HG03342 (cell line): ENCODE measurements around the gene CREBBP.

ENCODE experiments used
- ATAC-seq: cut with Tn5 transposase; IDR thresholded peaks from one replicate; pipeline ENCODE4 v1.9.1; 2021; ENCODE audit warnings: mild to moderate bottlenecking, moderate library complexity; ENCODE audit not compliant: unreplicated experiment

The CREBBP gene

DNA sequence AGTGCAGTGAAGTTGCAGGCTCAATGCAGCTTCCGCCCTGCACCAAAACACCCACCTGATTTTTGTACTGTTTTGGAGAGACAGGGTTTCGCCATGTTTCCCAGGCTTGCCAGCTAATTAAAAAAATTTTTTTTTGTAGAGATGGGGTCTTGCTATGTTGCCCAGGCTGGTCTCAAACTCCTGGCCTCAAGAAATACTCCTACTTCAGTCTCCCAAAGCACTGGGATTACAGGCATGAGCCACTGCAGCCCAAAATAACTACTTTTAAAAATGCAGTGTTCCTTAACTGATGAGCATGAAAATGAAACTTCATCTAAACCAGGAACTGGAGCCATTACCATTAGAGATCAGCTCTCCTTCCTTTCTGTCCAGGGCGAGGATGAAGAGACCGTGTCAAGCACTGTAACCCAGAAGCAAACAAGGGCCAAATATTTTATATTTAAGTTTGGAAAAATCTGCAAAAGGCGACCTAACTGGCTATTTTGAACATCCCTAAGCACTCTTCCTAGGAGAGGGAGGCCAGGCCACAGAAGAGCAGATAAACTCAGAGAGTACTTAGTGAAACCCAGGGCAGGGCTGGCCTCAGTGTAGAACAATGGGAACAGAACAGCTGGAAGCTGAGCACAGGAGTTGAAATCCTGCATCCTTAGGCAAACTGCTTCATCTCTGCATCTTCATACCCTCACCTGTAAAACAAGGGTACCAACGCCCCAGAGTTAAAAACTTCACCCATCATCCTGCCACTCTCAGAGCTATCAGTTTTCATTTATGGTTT, 24.0 kb downstream of the CREBBP start:
- ATAC-seq, result no peak

DNA sequence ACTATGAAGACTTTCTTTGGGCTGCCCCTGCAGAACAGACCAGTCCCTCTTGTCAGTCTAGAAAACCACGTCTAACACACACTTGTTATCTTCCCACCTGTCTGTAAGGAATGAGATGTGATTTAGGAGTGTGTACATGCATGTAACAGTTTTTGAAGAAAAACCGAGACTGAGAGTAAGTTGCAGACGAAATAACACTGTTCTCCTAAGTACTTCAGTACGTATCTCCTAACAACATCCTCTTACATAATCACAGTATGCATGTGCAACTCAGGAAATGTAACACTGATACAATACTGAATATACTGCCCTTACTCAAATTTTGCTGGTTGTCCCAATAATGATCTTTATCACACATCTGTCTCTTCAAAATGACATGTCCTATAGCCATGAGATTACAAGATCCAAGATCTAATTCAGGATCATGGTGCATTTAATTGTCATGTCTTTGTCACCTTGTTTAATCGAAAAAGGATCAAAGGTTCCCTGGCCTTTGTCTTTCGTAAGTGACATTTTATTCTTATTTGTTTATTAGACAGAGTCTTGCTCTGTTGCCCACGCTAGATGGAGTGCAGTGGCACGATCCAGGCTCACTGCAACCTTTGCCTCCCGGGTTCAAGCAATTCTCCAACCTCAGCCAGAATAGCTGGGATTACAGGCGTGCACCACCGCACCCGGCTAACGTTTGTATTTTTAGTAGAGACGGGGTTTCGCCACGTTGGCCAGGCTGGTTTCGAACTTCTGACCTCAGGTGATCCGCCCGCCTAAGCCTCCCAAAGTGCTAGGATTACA, 25.6 kb downstream of the CREBBP start:
- ATAC-seq, result no peak

DNA sequence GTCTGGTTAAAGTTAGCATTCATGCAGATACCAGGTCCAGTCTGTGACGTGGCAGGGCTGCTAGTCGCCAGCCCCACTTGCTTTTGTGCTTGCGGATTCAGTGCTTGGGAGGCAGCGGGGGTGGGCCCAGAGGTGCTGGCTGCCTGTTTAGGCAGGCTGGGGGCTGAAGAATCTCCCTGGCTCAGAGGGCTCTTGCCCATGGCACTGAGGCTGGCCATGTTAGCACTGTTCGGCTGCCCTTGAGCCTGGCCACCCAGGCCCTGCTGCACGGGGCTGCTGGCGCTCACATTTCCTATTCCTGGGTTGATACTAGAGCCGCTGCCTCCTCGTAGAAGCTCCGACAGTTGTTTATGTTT, 30.0 kb downstream of the CREBBP start:
- no peak for ATAC-seq

DNA sequence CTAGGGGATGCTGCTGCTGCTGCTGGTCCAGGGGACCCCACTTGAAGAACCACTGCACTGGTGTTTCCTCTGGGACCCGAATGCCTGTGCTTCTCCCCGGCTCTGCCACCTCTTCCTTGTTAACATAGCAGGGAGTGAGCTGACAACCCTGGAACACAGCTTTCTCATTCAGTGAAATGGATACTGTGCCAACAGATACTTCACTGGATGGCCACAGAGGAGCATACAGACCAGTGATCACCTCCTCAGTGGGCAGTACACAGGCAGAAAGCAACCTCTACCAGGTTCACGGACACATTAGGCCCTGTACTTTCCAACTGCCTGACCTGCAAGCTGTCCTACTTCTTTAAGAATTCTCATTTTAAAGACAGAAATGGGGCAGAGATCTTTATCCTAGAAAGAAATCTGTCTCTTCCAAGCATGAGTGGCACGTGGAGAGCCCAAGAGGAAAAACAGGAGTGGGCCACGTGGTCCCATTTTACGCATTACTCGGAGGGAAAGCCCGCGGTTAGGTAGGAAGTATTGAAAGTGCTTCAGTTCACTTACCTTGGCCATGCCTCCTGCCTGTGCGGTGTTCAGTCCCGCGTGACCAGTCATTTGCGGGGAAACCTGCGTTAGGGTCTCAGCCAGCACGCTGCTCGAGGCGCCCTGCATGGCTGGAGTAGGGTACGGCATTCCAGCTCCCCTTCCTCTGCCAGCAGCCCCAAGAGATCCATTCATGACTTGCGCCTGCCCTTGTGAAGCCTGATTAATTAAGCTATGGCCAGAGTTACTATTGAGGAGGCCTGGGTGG, 30.6 kb downstream of the CREBBP start:
- ATAC-seq, result no peak

DNA sequence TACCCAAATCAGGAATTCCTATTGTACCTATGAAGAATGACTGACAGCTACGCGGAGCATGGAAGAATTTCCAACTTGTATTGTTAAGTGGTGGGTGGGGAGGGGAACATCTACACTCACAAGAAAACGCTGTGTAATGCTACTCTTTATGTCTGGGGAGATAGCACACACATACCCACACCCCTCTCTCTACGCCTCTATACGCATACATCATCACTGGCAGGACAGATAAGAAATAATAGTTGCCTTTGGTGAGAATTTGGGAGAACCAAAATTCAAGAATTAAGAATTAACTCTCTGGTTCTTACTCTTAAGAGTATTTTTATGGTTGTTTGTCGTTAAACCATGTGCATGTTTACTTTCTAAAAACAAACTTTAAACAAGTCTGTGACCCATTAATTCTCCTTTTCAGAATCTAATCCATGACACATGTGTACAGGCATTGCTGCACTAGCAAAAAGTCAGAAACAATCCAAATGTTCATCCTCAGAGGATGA, 33.9 kb downstream of the CREBBP start:
- ATAC-seq, result no peak

DNA sequence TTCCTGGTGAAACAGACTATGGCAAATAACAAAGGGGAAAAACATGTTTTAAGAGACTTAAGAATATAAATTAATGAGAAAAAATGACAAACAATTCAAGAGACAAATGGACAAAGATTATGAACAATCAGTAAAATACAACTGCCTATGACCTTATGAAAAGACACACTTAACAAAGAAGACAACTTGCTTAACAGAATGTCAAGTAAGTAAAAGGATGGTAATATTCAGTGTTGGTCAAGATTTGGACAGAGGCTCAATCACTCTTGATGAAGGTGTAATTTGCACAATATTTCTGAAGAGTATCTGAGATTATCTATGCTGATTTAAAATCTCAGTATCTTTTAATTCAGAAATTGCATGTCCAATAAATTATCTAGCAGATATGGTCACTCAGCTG, 34.4 kb downstream of the CREBBP start:
- ATAC-seq, result no peak

DNA sequence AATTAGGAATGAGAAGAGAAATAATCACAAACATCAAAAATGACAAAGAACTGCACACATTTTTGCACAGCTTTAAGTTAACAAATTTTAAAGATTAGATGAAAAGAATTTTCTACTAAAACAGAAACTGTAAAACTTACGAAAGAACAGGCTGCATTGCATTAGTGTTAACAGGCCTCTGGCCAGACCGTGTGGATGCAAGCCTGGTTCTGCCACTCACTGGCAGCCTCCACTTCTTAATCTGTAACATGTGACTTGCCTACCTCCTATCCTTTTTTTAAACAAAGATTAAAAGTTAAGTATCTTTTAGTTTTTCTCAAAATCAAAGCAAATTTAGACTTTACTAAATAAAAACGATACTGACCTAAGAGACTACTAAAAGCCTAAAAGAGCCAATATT, 37.5 kb downstream of the CREBBP start:
- no peak for ATAC-seq

DNA sequence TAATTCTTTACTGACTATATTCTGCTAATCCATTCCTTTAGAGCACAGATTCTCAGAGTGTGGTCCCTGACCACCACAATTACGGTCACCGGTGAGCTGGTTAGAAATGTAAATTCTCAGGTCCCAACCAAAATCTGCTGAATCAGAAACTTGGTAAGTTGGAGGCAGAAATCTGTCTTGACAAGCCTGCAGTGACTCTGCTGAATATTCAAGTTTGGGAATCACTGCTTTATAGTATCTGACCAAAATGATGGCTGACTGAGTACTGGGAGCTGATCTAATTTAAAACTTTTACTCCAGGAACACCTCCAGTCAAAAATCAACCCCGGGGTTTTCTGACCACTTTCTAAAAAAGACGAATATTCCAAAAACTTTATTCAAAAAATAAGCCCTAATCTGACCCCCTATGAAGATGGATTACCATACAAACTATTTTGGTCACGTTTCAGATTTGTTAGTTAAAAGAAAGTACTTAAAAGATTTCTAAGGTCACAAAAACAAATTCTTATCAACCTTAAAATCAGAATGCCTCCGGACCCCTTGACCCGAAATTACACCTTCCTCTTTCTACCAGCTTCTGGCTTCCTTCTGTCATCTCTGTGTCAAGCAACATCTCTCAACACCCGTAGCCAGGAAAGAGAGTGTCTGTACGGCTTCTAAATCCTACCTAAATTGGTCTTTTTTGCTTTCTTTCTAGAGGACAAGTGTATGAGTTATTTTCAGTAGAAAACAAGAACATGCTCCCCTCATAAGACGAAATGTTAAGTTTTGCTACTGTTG, 38.6 kb downstream of the CREBBP start:
- ATAC-seq, result no peak

DNA sequence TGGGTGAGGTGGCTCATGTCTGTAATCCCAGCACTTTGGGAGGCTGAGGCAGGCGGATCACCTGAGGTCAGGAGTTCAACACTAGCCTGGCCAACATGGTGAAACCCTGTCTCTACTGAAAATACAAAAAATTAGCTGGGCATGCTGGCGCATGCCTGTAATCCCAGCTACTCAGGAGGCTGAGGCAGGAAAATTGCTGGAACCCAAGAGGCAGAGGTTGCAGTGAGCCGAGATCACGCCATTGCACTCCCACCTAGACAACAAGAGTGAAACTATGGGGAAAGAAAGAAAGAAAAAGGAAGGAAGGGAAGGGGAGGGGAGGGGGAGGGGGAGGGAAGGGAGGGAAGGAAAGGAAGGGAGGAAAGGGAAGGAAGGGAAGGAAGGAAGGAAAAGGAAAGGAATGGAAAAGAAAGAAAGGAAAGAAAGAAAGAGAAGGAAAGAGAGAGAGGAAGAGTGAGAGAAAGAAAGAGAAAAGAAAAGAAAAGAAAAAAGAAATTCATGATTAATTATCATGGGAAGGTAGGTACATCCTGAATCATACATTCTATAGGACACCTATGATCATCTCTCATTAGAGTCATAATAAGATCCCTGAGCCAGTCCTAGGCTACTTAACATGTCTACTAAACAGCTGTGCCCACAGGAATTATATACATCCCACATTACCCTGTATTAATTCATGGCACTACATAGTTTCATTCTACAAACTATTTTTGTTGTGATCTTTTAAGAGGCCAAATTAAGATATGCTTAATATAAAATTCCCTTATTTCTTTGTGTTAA, 40.9 kb downstream of the CREBBP start:
- ATAC-seq, result no peak

DNA sequence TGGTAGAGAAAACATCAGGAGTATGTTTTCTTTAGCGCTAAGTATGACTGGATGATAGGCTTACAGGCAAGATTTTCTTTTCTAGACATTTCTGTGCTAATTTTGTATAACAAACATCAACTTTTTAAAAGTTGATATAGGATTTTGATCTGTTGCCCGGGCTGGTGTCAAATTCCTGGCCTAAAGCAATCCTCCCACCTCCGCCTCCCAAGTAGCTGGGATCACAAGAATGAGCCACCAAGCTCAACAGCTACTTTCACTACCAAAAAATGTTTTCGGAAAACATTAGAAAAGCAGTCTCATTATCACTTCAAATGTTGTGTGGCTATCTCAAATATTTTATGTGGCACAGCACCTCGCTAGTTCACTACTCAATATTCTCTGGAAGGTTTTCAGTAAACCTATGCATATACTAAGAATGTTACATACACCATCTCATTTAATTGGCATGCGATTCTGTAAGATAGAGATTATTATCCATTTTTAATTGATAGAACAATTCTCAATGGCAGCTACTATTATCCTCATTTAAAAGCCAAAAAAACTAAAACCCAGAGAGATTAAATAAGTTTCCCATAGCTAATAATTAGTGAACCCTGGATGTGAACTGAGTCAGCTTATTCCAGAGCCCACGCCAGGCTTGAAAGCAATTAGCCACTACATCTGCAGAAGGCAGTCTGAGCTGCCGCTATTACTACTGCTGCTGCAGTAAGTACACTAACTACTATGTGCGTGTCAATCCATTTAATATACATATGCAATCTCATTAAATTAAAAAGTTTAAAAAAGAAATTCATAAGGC, 41.7 kb downstream of the CREBBP start:
- no peak for ATAC-seq

DNA sequence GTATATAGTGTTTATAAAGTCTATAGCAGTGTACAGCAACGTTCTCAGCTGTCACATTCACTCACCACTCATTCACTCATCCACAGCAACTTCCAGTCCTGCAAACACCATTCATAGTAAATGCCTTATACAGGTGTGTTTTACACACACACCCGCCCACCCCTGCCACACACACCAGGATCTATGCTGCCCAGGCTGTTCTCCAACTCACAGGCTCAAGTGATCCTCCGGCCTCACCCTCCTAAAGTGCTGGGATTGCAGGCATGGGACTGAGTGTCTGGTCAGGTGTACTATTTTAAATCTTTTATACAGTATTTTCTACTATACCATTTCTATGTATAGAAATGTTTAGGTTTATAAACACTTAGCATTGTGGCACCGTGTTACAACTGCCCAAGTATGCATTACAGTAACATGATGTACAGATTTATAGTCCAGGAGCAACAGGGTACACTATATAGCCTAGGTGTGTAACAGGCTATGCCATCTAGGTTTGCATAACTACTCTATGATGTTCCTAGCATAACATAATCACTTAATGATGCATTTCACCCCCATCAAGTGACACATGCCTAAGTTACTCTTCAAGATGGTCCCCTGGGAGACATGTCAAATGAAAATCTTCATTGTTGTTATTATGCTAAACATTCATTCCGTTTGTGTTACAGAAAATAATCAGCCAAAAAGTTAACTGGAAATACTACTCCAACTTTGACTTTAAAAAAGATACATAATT, 42.5 kb downstream of the CREBBP start:
- ATAC-seq, result no peak

DNA sequence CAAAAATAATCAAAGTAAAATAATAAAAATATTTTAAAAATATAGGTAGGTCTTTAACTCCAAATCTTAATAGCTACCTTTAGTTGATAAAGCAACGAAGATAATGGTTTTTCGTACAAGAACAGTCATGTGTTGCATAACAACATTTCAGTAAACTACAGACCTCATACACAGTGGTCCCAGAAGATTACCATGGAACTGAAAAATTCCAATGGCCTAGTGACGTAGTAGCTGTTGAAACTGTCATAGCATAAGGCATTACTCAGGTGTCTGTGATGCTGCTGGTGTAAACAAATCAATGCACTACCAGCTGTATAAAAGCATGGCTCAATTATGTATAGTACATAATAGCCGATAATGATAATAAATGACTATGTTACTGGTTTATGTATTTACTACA, 43.9 kb downstream of the CREBBP start:
- no peak for ATAC-seq

DNA sequence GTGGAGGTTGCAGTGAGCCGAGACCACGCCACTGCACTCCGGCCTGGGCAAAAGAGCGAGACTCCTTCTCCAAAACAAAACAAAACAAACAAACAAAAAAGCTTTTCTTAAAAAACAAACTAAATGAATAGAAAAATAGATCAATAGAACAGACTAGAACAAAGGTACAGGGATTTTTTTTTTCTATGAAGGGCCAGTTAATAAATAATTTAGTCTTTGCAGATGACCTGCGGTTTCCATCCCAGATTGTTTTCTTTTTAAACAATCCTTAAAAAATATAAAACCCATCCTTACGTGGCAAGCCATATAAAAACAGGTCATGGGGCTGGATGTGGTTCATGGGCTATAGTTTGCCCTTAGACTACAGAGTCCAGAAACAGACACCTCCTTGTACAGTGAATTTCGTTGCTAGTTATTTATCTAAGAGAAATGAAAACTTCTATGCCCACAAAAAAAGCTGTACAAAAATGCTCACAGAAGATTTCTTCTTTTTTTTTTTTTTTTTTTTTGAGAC, 45.4 kb downstream of the CREBBP start:
- ATAC-seq, result no peak

DNA sequence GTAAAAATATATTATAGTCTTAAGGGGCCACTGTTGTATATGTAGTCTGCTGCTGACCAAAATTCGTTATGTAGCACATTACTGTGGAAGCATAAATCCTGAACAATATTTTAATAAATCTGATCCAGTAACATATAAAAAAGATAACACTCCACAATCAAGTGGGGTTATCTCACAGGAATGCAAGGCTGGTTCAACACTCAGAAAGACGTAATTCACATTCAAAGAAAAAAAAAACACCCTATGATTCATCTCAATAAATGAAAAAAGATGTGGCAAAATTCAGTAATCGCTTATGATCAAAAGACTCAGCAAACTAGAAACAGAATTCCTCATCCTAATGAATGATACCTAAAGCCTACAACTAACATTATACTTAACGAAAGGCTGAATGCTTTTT, 47.8 kb downstream of the CREBBP start:
- no peak for ATAC-seq

DNA sequence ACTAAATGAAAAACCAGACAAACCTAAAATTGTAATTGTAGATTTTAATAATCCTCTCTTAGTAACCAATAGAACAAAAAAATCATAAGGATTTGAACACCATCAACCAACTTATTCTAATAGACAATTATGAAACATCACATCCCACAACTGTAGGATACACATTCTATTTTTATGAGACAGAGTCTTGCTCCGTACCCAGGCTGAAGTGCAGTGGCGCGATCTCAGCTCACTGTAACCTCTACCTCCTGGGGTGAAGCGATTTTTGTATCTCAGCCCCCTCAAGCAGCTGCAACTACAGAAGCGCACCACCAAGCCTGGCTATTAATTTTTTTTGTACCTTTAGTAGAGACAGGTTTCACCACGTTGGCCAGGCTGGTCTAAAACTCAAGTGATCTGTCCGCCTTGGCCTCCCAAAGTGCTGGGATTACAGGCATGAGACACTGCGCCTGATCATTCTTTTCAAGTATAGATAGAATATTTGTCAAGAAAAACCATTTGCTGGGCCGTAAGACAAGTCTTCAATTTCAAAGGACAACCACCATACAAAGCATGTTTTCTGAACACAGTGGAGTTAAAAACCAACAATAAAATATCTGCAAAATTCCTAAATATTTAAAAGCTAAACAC, 49.8 kb downstream of the CREBBP start:
- ATAC-seq, result no peak

DNA sequence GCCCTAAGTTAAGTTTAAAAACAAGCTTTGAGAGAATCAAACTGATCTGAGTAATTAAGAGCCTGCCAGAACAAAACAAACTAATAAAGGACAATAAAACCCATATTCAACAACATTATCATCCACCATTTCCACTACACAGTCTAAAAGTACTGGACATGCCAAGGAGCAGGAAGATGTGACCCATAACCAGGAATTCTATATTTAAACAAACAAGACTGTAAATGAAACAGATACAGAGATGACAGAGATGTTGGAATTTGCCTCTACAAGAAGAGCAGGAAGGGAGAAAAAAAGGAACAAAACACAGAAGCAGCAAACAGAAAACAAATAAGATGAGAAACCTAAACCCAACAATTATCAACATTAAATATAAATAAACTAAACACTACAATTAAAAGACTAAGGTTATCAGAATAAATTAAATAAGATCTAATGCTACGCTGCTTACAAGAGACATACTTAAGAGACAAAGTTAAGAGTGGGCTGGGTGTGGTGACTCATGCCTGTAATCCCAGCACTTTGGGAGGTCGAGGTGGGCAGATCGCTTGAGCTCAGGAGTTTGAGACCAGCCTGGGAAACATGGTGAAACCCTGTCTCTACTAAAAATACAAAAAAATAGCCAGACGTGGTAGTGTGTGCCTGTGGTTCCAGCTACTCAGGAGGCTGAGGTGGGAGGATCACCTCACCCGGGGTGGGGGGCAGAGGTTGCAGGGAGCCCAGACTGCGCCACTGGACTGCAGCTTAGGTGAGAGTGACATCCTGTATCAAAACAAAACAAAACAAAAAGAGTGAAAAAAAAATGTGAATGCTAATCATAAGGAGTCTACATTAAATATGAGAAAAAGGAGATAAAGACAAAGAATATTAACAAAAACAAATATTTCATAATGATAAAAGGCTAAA, 50.6 kb downstream of the CREBBP start:
- ATAC-seq, result no peak

DNA sequence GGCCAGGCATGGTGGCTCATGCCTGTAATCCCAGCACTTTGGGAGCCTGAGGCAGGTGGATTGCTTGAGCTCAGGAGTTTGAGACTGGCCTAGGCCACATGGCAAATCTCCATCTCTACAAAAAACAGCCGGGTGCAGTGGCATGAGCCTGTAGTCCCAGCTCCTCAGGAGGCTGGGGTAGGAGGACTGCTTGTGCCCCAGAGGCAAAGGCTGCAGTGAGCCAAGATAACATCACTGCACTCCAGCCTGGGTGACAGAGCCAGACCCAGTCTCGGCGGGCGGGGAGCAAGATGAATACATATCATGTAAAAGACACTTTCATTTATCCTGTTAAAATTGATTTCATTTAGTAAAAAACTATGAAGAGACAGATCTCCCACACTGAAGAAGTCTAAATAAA, 54.6 kb downstream of the CREBBP start:
- ATAC-seq, result no peak
